ENCODE data around the gene SLC9A9.

The SLC9A9 gene

GRCh38 chr3:143731776-143732175 lies 116.5 kb downstream of the SLC9A9 start:
- Histone ChIP-seq H3K9ac (ENCODE audit: low read length) (no peak overlapping the region), H3K4me1 (ENCODE audit: low read length) (no peaks in the 10 kb centered on the region), H3K36me3 (replicated peaks; ENCODE audit: low read depth, low read length) (no peaks in the 10 kb centered on the region), H3K4me2 (ENCODE audit: low read length) (no peak overlapping the region), H4K20me1 (ENCODE audit: insufficient read depth, low read length) (no peaks in the 10 kb centered on the region), H3K27ac (ENCODE audit: low read length) (no peak overlapping the region), H3K9me3 (ENCODE audit: insufficient read depth, low read length) (no peaks in the 10 kb centered on the region), H3K27me3 (ENCODE audit: low read depth, low read length) (no peaks in the 10 kb centered on the region), H3K79me2 (ENCODE audit: low read length) (no peaks in the 10 kb centered on the region), H3K4me3 (ENCODE audit: low read length) (no peak overlapping the region), H2AFZ (ENCODE audit: low read depth, low read length) (no peak overlapping the region)
- TF ChIP-seq EZH2phosphoT487 (IDR thresholded peaks at IDR 0.05; ENCODE audit: low read depth), result no peak
- TF ChIP-seq, protein P1, sequence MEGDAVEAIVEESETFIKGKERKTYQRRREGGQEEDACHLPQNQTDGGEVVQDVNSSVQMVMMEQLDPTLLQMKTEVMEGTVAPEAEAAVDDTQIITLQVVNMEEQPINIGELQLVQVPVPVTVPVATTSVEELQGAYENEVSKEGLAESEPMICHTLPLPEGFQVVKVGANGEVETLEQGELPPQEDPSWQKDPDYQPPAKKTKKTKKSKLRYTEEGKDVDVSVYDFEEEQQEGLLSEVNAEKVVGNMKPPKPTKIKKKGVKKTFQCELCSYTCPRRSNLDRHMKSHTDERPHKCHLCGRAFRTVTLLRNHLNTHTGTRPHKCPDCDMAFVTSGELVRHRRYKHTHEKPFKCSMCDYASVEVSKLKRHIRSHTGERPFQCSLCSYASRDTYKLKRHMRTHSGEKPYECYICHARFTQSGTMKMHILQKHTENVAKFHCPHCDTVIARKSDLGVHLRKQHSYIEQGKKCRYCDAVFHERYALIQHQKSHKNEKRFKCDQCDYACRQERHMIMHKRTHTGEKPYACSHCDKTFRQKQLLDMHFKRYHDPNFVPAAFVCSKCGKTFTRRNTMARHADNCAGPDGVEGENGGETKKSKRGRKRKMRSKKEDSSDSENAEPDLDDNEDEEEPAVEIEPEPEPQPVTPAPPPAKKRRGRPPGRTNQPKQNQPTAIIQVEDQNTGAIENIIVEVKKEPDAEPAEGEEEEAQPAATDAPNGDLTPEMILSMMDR (IDR thresholded peaks at IDR 0.05; ENCODE audit: low read depth, low read length), result no peak

DNA sequence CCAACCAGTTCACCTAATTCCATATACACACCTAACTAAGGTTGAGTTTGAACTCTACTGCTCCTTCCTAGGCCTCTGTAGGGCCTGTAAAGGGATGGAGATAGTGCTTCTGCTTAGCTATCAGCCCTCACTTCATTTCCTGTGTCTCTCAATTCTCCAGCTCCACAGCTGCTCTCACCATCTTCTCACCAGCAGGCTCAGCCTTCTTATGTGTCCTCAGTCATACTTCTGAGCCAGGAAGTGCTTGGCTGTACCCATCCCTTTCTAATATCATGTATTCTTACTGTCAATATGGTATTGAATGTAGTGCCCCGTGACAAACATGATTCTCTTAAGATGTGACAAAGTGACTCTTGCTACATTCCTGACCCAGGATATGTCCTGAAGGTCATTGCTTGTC lies 116.9 kb downstream of the SLC9A9 start:
- no peaks in the 10 kb centered on the region for H3K36me3 ChIP-seq (replicated peaks; ENCODE audit: low read depth, low read length)
- no peaks in the 10 kb centered on the region for H4K20me1 ChIP-seq (ENCODE audit: insufficient read depth, low read length)
- no peaks in the 10 kb centered on the region for H3K79me2 ChIP-seq (ENCODE audit: low read length)
- H3K4me1 ChIP-seq (ENCODE audit: low read length), result no peaks in the 10 kb centered on the region
- no peak for TF ChIP-seq EZH2phosphoT487 (IDR thresholded peaks at IDR 0.05; ENCODE audit: low read depth)
- TF ChIP-seq, protein P1 (IDR thresholded peaks at IDR 0.05; ENCODE audit: low read depth, low read length), result no peak
- H3K27ac ChIP-seq (ENCODE audit: low read length), result no peak overlapping the region
- H3K4me3 ChIP-seq (ENCODE audit: low read length), result no peak overlapping the region
- no peaks in the 10 kb centered on the region for H3K27me3 ChIP-seq (ENCODE audit: low read depth, low read length)
- no peaks in the 10 kb centered on the region for H3K9me3 ChIP-seq (ENCODE audit: insufficient read depth, low read length)
- H2AFZ ChIP-seq (ENCODE audit: low read depth, low read length), result no peak overlapping the region
- no peak overlapping the region for H3K4me2 ChIP-seq (ENCODE audit: low read length)
- H3K9ac ChIP-seq (ENCODE audit: low read length), result no peak overlapping the region

DNA sequence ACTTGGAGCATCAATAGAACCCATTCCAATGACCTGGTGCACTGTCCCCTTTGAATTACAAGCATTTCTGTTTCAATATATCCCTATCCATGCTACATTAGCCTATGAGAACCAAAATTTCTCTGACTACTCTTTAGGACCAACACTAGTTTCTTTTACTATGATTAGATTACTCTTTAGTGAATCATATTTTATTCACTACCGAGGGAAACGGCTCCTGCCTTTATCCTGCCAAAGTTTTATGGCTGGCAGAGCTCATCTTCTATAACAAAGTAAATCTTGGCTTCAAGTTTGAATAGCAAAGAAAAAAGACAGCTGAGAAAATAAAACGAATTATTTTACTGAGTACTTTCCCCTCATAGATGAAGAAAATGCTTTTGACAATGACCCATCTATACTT lies 120.9 kb downstream of the SLC9A9 start:
- no peak overlapping the region for H3K4me3 ChIP-seq (ENCODE audit: low read length)
- H3K4me1 ChIP-seq (ENCODE audit: low read length), result no peaks in the 10 kb centered on the region
- H3K79me2 ChIP-seq (ENCODE audit: low read length), result no peaks in the 10 kb centered on the region
- no peak overlapping the region for H3K27ac ChIP-seq (ENCODE audit: low read length)
- H4K20me1 ChIP-seq (ENCODE audit: insufficient read depth, low read length), result no peaks in the 10 kb centered on the region
- TF ChIP-seq EZH2phosphoT487 (IDR thresholded peaks at IDR 0.05; ENCODE audit: low read depth), result no peak
- TF ChIP-seq, protein P1 (IDR thresholded peaks at IDR 0.05; ENCODE audit: low read depth, low read length), result no peak
- H3K36me3 ChIP-seq (replicated peaks; ENCODE audit: low read depth, low read length), result no peaks in the 10 kb centered on the region
- H2AFZ ChIP-seq (ENCODE audit: low read depth, low read length), result no peak overlapping the region
- H3K4me2 ChIP-seq (ENCODE audit: low read length), result no peak overlapping the region
- H3K9me3 ChIP-seq (ENCODE audit: insufficient read depth, low read length), result no peaks in the 10 kb centered on the region
- no peak overlapping the region for H3K9ac ChIP-seq (ENCODE audit: low read length)
- no peaks in the 10 kb centered on the region for H3K27me3 ChIP-seq (ENCODE audit: low read depth, low read length)

- no peaks in the 10 kb centered on the region for H4K20me1 ChIP-seq (ENCODE audit: insufficient read depth, low read length)
- no peaks in the 10 kb centered on the region for H3K36me3 ChIP-seq (replicated peaks; ENCODE audit: low read depth, low read length)
- H3K4me2 ChIP-seq (ENCODE audit: low read length), result no peak overlapping the region
- TF ChIP-seq, protein P1 (IDR thresholded peaks at IDR 0.05; ENCODE audit: low read depth, low read length), result no peak
- TF ChIP-seq EZH2phosphoT487 (IDR thresholded peaks at IDR 0.05; ENCODE audit: low read depth), result no peak
- no peak overlapping the region for H3K4me3 ChIP-seq (ENCODE audit: low read length)
- no peak overlapping the region for H3K9ac ChIP-seq (ENCODE audit: low read length)
- H3K4me1 ChIP-seq (ENCODE audit: low read length), result no peaks in the 10 kb centered on the region
- H3K9me3 ChIP-seq (ENCODE audit: insufficient read depth, low read length), result no peaks in the 10 kb centered on the region
- no peak overlapping the region for H3K27ac ChIP-seq (ENCODE audit: low read length)
- no peaks in the 10 kb centered on the region for H3K79me2 ChIP-seq (ENCODE audit: low read length)
- H3K27me3 ChIP-seq (ENCODE audit: low read depth, low read length), result no peaks in the 10 kb centered on the region
- H2AFZ ChIP-seq (ENCODE audit: low read depth, low read length), result no peak overlapping the region
These were observed 121.5 kb downstream of the SLC9A9 start for GRCh38 chr3:143726727-143727126.
